OCI-LY3 (cell line): ENCODE results near the gene DEAF1.

Experiments
- H2AFZ ChIP-seq: fragments of 200-600, 300-600 bp; shearing (Covaris generic); 2 replicates; pipeline ENCODE4 v1.6.0; 2014; ENCODE audit warnings: antibody characterized with exemption, low read depth, low read length
- H3K27ac ChIP-seq: fragments of 200-600, 300-600 bp; sonication (generic); 2 replicates; pipeline ENCODE4 v1.5.1; 2014; ENCODE audit warnings: mild to moderate bottlenecking, low read length, moderate library complexity, mixed read lengths
- H3K27me3 ChIP-seq: fragments of 200-600, 300-600 bp; sonication (generic); 2 replicates; pipeline ENCODE4 v1.6.1; 2014; ENCODE audit warnings: low read depth, low read length, mixed read lengths
- H3K36me3 ChIP-seq: fragments of 200-600, 300-600 bp; sonication (generic); replicated peaks from 2 replicates; pipeline ENCODE3; 2014; ENCODE audit warnings: low read depth, low read length, mixed read lengths
- H3K4me1 ChIP-seq: fragments of 300-600, 200-600 bp; sonication (generic); 2 replicates; pipeline ENCODE4 v1.6.1; 2014; ENCODE audit warnings: low read length, mixed read lengths
- H3K4me2 ChIP-seq: fragments of 200-600, 300-600 bp; sonication (generic); 2 replicates; pipeline ENCODE4 v1.6.1; 2014; ENCODE audit warnings: low read length, mixed read lengths
- H3K4me3 ChIP-seq: fragments of 300-600, 200-600 bp; sonication (generic); 2 replicates; pipeline ENCODE4 v1.5.1; 2014; ENCODE audit warnings: antibody characterized with exemption, mild to moderate bottlenecking, low read length, moderate library complexity
- H3K79me2 ChIP-seq: fragments of 300-600, 200-600 bp; shearing (Covaris generic); 2 replicates; pipeline ENCODE4 v1.6.1; 2014; ENCODE audit warnings: mild to moderate bottlenecking, low read length, mixed read lengths
- H3K9ac ChIP-seq: fragments of 300-600, 200-600 bp; shearing (Covaris generic); 2 replicates; pipeline ENCODE4 v1.6.0; 2014; ENCODE audit warnings: mild to moderate bottlenecking, low read length, moderate library complexity
- H3K9me3 ChIP-seq: fragments of 200-600, 300-600 bp; shearing (Covaris generic); 2 replicates; pipeline ENCODE4 v1.6.1; 2014; ENCODE audit warnings: low read length, mixed read lengths; ENCODE audit not compliant: insufficient read depth
- H4K20me1 ChIP-seq: fragments of 200-600, 300-600 bp; sonication (generic); 2 replicates; pipeline ENCODE4 v1.6.1; 2016; ENCODE audit warnings: low read length, mixed read lengths; ENCODE audit not compliant: insufficient read depth
- EZH2phosphoT487 ChIP-seq: fragments of 200-600 bp; shearing (Covaris generic); IDR thresholded peaks from 2 replicates; pipeline ENCODE4 v1.6.1; 2018; ENCODE audit warnings: antibody characterized with exemption, mixed run types, low read depth
- TF ChIP-seq, protein P1 (sequence below): fragments of 200-600, 300-600 bp; sonication (generic); IDR thresholded peaks from 2 replicates; pipeline ENCODE4 v1.5.1; 2014; ENCODE audit warnings: antibody characterized with exemption, low read length, low read depth

DEAF1 gene

DNA sequence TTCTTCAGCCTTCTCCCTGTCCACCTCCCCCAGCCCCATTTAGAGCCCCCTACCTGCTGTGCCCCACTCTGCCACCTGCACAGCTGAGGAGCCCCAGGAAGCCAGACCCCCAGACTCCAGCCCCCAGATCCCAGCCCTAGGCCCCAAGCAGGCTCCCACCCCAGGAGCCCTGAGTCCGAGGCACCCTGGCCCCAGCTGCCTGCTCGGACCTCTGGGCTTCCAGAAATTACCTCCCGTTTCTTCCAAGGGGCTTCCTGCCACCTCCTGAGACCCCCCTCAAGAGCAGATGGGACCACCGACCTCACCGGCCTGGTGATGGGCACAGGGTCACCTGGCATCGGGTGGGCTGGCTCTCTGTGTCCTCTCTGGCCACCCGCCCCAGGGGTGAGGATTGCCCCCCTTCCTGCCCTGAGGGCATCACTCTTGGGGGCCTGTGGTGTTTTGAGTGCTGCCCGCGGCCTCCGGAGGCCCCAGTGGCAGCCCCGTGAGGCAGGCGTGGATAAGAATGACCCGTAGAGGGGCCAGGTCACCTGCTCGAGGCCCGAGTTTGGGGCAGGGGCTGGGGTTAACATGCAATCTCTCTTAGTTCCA is 34.0 kb upstream of the DEAF1 start:
- Histone ChIP-seq H3K27ac (no peak overlapping the region), H3K36me3 (no peaks in the 10 kb centered on the region), H3K4me2 (no peak overlapping the region), H3K9me3 (no peaks in the 10 kb centered on the region), H4K20me1 (no peaks in the 10 kb centered on the region), H2AFZ (no peak overlapping the region), H3K27me3 (peaks cover 19% of the 10 kb centered on the region), H3K79me2 (no peaks in the 10 kb centered on the region), H3K4me1 (peaks cover 28% of the 10 kb centered on the region), H3K9ac (no peak overlapping the region), H3K4me3 (no peak overlapping the region)
- TF ChIP-seq, protein P1, sequence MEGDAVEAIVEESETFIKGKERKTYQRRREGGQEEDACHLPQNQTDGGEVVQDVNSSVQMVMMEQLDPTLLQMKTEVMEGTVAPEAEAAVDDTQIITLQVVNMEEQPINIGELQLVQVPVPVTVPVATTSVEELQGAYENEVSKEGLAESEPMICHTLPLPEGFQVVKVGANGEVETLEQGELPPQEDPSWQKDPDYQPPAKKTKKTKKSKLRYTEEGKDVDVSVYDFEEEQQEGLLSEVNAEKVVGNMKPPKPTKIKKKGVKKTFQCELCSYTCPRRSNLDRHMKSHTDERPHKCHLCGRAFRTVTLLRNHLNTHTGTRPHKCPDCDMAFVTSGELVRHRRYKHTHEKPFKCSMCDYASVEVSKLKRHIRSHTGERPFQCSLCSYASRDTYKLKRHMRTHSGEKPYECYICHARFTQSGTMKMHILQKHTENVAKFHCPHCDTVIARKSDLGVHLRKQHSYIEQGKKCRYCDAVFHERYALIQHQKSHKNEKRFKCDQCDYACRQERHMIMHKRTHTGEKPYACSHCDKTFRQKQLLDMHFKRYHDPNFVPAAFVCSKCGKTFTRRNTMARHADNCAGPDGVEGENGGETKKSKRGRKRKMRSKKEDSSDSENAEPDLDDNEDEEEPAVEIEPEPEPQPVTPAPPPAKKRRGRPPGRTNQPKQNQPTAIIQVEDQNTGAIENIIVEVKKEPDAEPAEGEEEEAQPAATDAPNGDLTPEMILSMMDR, result no peak
- TF ChIP-seq EZH2phosphoT487, result no peak

DNA sequence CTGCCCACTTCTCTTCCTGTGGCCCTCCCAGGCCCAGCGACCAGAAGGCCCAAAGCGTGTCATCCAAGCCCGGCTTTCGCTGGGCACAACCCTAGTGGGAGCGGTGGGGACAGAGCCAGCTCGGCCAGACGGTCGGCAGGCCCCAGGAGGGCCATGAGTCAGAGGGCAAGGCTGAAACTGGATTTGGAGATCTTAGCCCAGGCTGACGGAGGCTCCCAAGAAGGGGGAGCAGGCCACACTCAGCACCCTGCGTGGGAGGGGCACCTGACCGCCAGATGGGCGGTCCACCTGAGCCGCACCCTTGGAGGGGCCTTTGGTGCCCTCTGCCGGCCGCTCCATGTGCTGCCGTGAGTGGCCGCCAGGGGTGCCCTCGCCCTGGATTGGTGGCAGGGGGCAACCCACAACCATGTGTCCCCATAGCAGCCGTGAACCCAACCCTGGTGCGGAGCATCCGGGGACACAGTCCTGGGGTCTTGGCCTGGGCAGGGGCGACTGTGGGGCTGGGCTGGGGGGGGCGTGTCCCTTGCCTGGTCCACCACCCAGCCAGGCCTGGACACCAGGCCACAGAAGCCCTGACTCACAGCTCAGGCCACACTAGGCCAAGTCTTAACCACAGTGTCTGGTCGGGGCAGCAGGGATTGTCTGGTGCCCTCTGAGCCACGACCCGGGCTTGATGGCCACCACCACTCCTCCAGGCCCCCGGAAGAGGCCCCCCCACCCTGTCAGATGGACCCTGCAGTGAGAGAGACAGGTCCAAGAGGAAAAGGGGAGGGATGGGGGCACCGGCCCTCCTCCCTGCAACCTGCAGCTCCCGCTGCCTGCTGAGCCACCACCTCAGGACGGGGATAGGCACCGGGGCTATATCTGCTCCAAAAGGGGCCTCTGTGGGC is 33.1 kb upstream of the DEAF1 start:
- no peak overlapping the region for H2AFZ ChIP-seq
- H3K36me3 ChIP-seq, result no peaks in the 10 kb centered on the region
- H3K4me3 ChIP-seq, result no peak overlapping the region
- H3K79me2 ChIP-seq, result no peaks in the 10 kb centered on the region
- H3K9me3 ChIP-seq, result no peaks in the 10 kb centered on the region
- H3K27ac ChIP-seq, result no peak overlapping the region
- H3K4me1 ChIP-seq, result peaks cover 30% of the 10 kb centered on the region
- H3K27me3 ChIP-seq, result peaks cover 19% of the 10 kb centered on the region
- H3K9ac ChIP-seq, result no peak overlapping the region
- peak overlapping the region; percentile 5; the same call in 1 of the 2 replicates for H3K4me2 ChIP-seq
- TF ChIP-seq, protein P1, result peak; percentile 96
- no peak for TF ChIP-seq EZH2phosphoT487
- no peaks in the 10 kb centered on the region for H4K20me1 ChIP-seq

DNA sequence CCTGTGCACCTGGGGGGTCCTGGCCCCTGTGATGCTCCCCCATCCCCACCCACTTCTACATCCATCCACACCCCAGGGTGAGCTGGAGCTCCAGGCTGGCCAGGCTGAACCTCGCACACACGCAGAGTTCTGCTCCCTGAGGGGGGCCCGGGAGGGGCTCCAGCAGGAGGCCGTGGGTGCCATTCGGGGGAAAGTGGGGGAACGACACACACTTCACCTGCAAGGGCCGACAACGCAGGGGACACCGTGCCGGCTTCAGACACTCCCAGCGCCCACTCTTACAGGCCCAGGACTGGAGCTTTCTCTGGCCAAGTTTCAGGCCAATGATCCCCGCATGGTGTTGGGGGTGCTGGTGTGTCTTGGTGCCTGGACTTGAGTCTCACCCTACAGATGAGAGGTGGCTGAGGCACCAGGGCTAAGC is 32.3 kb upstream of the DEAF1 start:
- Histone ChIP-seq H2AFZ (no peak overlapping the region), H3K4me1 (peaks cover 33% of the 10 kb centered on the region), H3K27me3 (peaks cover 21% of the 10 kb centered on the region), H3K4me3 (no peak overlapping the region), H4K20me1 (no peaks in the 10 kb centered on the region), H3K79me2 (no peaks in the 10 kb centered on the region), H3K9ac (no peak overlapping the region), H3K27ac (no peak overlapping the region), H3K36me3 (no peaks in the 10 kb centered on the region), H3K4me2 (no peak overlapping the region), H3K9me3 (no peaks in the 10 kb centered on the region)
- no peak for TF ChIP-seq EZH2phosphoT487
- TF ChIP-seq, protein P1, result no peak
